HG03159 (cell line): ENCODE results near the gene FAM3A.
"Not testable (repeated sequence)": the region's sequence is repeated elsewhere in the genome, so short reads cannot be mapped to it uniquely, and the experiment has no call there.

ENCODE experiments used
- ATAC-seq: cut with Tn5 transposase; IDR thresholded peaks from one replicate; pipeline ENCODE4 v1.9.1; 2021; ENCODE audit warnings: mild to moderate bottlenecking, moderate library complexity; ENCODE audit not compliant: unreplicated experiment

Gene FAM3A

GRCh38 chrX:154515966-154516655 lies at the start of gene FAM3A:
FAM3A (minus strand) TSS chrX:154516232; CDS start chrX:154515772, 460 bp downstream.
- peak; percentile 83 for ATAC-seq

- ATAC-seq, result not testable (repeated sequence)
These were observed 46.3 kb upstream of the FAM3A start for GRCh38 chrX:154562295-154562694.

GRCh38 chrX:154560326-154560725 lies 44.3 kb upstream of the FAM3A start:
- ATAC-seq, result not testable (repeated sequence)

- not testable (repeated sequence) for ATAC-seq
These were observed 42.9 kb upstream of the FAM3A start for GRCh38 chrX:154558896-154559295.

DNA sequence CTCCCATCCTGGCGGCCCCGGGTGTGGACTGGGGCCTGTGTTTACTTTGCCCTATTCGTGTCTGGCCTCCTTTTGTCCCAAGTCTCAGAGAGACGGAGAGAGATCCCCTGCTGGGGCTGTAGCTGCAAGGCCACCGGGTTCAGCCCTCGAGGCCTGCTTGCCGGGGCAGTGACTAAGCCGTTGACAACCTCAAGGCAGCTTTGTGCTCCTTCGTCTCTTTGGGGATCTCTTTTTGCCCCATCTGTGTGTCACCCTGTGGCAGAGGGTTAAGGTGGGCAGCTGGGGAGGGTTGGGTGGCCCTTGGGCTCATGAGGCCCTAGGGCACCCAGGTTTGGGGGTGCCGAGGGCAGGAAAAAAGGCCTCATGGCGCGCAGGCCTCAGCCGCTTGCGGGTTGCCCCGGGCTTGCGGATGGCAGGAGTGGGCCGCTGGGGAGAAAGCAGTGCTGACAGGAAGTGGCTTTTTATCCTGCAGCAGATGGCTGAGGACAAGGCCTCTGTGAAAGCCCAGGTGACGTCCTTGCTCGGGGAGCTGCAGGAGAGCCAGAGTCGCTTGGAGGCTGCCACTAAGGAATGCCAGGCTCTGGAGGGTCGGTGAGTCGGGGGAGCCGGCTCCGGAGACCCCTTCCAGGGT lies 42.1 kb upstream of the FAM3A start:
- not testable (repeated sequence) for ATAC-seq

DNA sequence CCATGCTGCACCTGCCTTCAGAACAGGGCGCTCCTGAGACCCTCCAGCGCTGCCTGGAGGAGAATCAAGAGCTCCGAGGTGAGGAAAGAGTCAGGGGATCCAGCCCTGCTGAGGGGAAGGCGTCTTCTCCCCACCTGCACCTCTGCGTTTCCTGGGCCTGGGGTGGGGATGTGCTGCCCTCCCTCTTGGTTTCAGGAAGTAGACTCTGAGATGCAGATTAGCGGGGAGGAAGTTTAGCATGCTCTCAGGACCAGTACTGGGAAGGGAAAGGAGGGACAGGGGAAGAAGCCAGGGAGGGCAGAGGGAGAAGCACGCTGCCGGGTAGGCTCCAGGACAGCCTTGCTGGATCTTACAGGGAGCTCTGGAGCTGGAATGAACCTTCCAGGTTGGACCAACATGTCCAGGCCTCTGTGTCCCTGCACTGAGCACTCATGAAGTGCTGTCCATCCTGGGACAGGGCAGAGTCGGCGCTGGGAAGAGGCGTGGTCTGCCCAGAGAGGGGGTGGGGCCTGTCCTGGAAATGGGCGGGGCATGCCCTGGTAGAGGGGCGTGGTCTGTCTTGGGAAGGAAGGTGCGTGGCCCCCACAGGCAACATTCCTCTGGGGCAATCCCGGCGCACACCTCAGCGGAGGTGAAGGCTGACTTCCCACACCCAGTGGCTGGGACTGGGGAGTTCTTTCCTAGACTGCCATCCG lies 36.2 kb upstream of the FAM3A start:
- not testable (repeated sequence) for ATAC-seq

- ATAC-seq, result no peak
These were observed 33.7 kb upstream of the FAM3A start for GRCh38 chrX:154549766-154550165.

GRCh38 chrX:154548028-154548316 lies 31.9 kb upstream of the FAM3A start:
- no peak for ATAC-seq

GRCh38 chrX:154547245-154548027 lies 31.4 kb upstream of the FAM3A start, which contains the start of gene IKBKG:
IKBKG (plus strand) TSS chrX:154547620; CDS start chrX:154552003, 4,383 bp downstream.
- ATAC-seq, result peak; percentile 83

DNA sequence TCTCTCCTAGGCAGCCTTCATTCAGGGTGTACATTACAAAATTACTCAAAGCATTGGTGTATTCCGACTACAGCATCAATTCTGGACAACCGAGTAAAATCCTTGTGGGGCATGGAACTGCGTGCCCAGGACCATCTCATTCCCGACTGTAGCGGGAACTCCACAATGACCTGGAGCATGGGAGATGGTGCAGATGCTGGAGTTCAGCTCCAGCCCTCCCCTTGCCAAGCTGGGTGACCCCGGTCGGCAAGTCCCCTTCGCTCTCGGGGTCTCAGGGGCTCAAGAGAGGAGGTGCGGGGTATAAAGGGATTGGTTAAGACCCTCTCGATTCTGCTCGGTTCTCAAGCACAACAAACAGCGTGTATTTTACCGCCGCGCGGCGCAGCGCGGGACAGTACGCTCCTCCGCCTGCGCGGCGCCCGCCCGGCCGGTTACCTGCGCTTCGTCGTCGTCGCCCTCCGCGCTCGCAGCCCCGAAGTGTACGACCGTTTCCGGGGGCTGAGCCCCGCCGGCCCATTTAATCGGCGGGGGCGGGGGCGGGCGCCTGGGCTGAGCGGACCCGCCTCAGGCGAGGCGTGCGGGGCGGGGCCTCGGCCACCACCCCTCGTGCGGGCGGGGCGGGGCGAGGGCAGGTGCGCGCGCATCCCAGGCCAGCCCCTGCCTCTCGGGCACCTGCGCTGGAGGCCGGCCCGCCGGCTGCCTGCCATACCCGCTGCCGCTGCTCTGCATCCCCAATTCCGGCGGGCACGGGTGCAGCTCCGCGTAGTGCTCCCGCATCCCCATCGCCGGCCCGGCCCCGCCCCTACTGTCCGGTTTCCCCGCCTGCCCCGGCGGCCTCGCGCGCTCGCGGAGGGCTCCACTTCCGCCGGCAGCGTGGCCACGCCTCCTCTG lies 30.6 kb upstream of the FAM3A start, which contains the start of gene G6PD:
Gene G6PD, minus strand, starts transcription at position 493 of the 891 bp plus-strand sequence. CDS start 691 bp downstream, outside the sequence.
- peak; percentile 41 for ATAC-seq

GRCh38 chrX:154545673-154546274 lies 29.7 kb upstream of the FAM3A start:
- ATAC-seq, result no peak

DNA sequence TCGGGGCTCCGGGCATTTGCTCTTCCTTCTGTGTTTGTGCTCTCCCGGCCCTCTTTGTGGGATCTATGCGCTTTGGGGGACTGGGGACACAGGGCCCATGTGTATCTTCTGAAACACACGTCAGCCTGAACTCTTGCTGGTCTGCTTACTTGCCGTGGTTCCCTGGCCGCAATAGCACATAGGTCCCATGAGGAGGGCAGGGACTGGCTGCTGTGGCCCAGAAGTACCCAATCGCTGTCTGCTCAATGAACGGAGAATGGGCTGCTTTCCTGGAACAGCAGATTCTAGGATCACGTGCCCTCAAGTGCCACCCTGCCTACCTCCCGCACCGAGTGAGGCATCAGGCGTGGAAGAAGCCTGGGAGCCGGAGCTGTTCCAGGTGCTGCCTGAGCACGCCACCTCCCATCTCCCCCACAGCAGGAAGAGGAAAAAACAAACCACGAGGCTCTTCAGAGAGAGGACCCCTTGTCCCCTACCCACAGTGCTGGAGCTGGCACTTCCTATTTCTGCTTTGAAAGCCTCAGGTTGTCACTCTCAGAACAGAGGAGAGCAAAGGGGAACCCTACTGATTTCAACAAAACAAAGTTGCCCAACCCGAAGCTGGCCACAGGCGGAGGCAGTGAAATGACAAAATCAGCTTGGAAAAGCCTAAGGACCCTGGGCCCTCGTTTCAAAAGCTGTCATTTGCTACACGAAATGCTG lies 26.8 kb upstream of the FAM3A start:
- ATAC-seq, result no peak

DNA sequence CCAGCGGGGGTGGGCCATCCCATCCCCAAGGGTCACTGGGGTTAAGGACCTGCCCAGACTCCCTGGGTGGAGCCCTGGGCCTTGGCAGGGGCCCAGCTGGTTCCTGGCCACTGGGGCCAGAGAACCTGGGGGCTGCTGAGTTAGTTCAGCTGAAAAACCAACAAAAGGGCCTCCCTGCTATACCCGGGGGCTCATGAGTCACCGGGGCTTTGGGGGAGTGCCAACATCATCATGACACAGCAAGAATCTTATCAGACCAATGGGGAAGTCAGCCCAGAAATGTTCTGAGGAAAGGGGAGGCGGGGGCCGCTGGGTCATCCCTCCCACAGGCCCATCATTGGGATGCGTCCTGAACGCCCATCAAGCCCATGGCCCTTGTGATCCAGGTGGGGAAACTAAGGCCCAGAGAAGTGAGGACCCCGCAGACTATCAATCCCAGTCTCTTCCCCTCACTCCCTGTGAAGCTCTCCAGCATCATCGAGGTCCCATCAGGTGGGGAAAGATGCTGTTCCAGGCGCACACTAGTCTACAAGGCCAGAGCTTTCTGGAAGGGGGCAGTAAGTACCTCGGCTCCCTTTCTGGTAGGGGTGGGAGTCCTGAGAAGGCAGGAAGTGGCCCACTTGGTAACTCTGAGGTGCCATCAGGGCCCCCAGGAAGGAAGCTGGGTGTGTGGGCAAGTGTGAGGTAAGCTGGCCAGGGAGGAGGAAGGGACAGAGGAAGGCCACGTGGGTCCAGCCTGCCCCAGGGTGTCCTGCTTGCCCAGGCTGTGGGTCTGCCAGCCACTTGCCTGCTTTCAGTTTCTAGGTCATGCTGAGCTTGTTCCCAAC lies 26.1 kb upstream of the FAM3A start:
- ATAC-seq, result no peak

DNA sequence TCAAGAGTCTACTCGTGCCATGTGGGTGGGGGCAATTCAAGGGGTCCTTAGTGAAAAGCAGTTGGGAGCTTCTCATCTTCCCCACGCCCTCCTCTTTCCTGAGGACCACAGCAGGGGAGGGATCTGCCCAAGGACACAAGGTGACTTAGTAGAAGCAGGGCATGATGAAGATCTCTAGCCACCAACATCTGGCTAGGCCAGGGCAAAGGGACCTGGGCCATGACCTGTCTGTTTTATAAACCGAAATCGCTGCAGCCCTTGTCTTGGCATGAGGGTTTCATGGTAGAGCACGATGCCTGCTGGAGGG lies 25.5 kb upstream of the FAM3A start:
- ATAC-seq, result no peak

- ATAC-seq, result no peak
These were observed 25.0 kb upstream of the FAM3A start for GRCh38 chrX:154540897-154541535.

- ATAC-seq, result not testable (repeated sequence)
These were observed 24.3 kb upstream of the FAM3A start for GRCh38 chrX:154540365-154540764.

GRCh38 chrX:154539077-154539476 lies 23.0 kb upstream of the FAM3A start:
- no peak for ATAC-seq

GRCh38 chrX:154535892-154536291 lies 19.9 kb upstream of the FAM3A start:
- no peak for ATAC-seq
